ENCODE measurements around the gene HHIP.

HHIP gene

GRCh38 chr4:144733566-144733965 lies 87.6 kb downstream of the HHIP start:
- H3K27ac ChIP-seq: no peak overlapping the region
- TF ChIP-seq ZFX (IDR thresholded peaks at IDR 0.05): no peak
- no peak for TF ChIP-seq CTCF (conservative IDR thresholded peaks at IDR 0.05)

- H3K27ac ChIP-seq: no peak overlapping the region
- no peak for TF ChIP-seq CTCF (conservative IDR thresholded peaks at IDR 0.05)
- TF ChIP-seq ZFX (IDR thresholded peaks at IDR 0.05): no peak
These were observed 88.6 kb downstream of the HHIP start for GRCh38 chr4:144734522-144734921.

- TF ChIP-seq ZFX (IDR thresholded peaks at IDR 0.05) (no peak), CTCF (conservative IDR thresholded peaks at IDR 0.05) (no peak)
- H3K27ac ChIP-seq: no peak overlapping the region
These were observed 92.7 kb downstream of the HHIP start for GRCh38 chr4:144738649-144739048.

- TF ChIP-seq ZFX (IDR thresholded peaks at IDR 0.05): no peak
- TF ChIP-seq CTCF (conservative IDR thresholded peaks at IDR 0.05): no peak
- H3K27ac ChIP-seq: no peak overlapping the region
These were observed 93.6 kb downstream of the HHIP start for GRCh38 chr4:144739511-144740033.

- TF ChIP-seq CTCF (conservative IDR thresholded peaks at IDR 0.05): no peak
- no peak for TF ChIP-seq ZFX (IDR thresholded peaks at IDR 0.05)
These were observed 94.4 kb downstream of the HHIP start for GRCh38 chr4:144740316-144740715.

GRCh38 chr4:144748814-144749555 lies 103.0 kb downstream of the HHIP start:
- no peak overlapping the region for H3K27ac ChIP-seq
- no peak for TF ChIP-seq CTCF (conservative IDR thresholded peaks at IDR 0.05)
- no peak for TF ChIP-seq ZFX (IDR thresholded peaks at IDR 0.05)

More at GRCh38 chr4:144740316-144740715, 94.4 kb downstream of the HHIP start:
- H3K27ac ChIP-seq: no peak overlapping the region

GRCh38 chr4:144750348-144750747 lies 104.4 kb downstream of the HHIP start:
- TF ChIP-seq ZFX (IDR thresholded peaks at IDR 0.05) (no peak), CTCF (conservative IDR thresholded peaks at IDR 0.05) (no peak)
- H3K27ac ChIP-seq: no peak overlapping the region
